NCI-H1694 (cell line): Measurements from ENCODE around the gene TOMM20.
"Not testable (repeated sequence)": the region's sequence is repeated elsewhere in the genome, so short reads cannot be mapped to it uniquely, and the experiment has no call there.

Experiments used
- DNase-seq: peaks from one replicate; lab custom pipeline; 2025; lab: John Stamatoyannopoulos, UW

Gene TOMM20

DNA sequence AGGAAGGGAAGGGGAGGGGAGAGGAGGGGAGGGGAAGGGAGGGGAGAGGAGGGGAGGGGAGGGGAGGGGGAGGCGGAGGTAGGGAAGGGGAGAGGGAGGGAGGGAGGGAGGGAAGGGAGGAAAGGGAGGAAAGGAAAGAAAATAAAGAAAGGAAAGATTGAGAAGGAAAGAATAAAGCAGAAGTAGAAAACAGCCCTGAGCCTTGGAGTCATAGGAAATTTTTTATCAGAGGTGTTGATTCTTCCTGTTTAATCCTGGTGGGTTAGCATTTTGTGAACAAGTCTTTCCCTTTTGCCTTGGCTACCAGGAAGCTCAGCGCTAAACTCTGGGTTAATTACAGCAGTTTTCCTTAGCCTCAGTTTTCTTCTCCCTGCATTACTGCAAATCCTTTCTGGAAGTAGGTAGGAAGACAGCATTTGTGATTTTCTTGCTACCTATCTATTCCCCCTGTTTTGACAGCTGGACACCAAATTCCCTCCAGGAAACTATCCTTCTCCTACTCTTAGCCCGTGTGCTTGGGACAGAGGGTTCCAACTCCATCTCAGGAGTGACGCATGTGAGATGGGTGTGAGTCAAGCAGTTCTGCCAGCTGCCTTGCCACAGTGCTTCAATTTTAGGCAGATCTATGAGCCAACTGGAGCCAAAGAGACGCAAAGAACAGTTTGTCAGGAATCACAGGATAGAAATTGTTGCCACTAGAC is 26.9 kb downstream of the TOMM20 start:
- no peak for DNase-seq

DNA sequence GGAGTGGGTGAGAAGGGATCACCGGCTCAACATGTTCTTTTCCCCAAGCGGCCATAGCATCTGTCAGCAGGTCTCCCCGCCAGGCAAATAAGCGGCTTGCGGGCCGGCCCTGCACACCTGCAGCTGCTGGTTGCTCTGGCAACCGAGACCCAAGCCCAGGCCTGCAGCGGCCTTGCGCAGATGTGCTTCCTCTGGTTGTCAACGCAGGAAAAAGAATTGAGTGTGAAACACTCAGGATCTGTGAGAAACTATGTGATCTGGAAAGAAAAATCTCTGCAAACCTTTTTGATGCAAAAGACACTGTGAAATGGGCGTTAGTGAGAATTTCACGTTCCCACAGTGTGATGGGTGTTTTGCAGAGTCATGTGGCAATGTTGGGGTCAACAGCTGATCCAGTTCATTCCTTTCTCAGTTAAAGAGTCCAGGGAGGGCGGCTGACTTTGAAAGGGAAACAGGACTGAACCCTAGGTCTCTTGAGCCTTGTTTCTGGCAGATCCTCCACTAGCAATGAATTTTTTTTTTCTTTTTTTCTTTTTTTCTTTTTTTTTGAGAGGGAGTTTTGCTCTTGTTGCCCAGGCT is 28.4 kb downstream of the TOMM20 start:
- no peak for DNase-seq

DNA sequence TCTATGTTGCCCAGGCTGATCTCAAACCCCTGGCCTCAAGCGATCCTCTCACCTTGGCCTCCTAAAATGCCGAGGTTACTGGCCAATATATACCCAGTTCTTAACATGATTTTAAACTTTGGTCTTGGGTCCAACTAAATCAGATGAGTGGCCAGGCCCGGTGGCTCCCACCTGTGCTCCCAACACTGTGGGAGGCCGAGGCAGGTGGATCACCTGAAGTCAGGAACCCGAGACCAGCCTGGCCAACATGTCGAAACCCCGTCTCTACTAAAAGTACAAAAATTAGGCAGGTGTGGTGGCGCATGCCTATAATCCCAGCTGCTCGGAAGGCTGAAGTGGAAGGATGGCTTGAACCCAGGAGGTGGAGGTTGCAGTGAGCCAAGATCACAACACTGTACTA is 29.6 kb downstream of the TOMM20 start:
- DNase-seq: no peak

DNA sequence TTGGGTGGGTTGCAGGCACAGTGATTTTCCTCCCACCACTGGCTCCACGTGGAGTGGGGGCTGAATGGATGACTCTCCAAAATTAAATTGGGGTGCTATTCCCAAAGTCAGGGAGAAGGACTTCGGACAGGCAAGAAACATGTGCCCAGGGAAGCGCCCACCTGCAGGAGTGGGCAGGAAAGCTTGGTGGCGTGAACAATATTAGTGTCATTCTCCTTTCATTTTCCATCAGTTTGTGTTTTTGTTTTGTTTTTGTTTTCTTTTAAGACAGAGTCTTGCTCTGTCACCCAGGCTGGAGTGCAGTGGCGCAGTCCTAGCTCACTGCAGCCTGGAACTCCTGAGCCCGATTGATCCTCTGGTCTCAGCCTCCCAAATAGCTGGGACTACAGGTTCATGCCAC is 30.1 kb downstream of the TOMM20 start:
- DNase-seq: no peak

DNA sequence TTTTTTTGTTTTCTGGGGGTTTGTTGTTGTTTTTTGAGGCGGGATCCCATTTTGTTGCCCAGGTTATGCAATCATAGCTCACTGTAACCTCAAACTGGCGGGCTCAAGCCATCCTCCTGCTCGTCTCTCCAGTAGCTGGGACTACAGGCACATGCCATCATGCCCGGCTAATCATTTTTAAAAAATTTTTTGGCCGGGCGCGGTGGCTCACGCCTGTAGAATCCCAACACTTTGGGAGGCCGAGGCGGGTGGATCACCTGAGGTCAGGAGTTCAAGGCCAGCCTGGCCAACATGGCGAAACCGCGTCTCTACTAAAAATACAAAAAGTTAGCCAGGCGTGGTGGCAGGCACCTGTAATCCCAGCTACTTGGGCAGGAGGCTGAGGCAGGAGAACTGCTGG is 31.1 kb downstream of the TOMM20 start:
- DNase-seq: not testable (repeated sequence)

DNA sequence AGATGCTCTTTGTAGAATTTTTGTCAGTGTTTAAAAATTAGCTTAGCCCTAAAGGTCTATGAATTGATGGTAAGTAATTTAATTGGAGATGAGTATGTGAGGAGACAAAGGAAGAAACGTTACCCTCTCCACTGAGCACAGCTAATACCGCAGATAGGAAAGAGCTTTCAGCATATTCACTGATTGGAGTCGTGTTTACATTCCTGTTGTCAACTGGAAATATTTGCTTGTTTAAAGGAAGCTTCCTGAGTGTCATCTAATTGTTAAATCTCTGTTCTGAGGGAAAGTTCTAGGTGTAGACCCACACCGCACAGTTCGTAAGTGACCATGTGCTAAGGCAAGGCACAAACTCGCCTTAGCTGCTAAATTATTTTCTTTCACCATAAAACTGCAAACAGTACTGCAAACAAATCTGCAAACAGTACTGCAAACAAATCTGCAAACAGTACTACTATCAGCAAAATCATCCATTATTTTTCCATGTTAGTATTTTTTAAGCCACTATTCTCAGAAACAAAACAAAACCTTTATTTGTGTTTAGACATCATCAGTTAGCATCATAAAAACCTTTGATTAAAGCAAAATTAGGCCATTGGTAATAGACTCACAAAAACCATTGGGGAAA is 32.6 kb downstream of the TOMM20 start:
- no peak for DNase-seq

DNA sequence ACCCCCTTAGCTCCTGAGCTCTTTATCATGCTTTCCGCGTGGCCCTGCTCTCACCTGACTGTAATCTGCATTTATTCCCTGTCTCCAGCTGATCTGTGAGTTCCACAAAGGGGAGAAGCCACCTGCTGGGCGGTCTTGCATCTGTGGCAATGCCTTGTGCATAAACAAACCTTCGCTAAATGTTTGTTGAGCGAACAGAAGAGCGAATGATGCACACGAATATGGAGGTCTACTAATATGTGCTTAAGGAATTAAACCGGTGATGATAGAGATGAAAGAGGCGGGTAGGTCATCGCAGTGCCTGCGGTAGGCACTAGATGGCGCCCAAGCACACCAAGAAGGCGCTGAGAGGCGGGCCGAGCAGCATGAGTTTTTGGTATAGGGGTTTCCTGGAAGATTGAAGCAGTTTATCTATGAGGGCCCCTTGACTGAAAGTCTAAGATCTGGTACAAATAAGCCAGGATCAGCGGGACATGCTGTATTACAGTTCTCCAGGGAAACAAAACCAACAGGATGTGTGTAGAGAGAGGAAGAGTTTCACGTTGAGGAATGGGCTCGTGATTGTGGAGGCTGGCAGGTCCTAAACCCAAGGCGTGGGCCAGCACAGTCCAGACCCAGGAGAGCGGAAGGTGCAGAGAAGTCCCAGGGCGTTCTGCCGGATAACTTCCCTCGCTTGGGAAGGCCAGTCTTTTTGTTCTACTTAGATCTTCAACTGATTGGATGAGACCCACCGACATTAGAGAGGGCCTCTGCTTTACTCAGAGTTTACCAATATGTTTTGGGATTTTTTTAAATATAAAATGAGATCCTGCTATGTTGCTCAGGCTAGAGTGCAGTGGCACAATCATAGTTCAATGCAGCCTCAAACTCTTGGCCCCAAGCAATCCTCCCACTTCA is 34.7 kb downstream of the TOMM20 start:
- peak; percentile 53 for DNase-seq

DNA sequence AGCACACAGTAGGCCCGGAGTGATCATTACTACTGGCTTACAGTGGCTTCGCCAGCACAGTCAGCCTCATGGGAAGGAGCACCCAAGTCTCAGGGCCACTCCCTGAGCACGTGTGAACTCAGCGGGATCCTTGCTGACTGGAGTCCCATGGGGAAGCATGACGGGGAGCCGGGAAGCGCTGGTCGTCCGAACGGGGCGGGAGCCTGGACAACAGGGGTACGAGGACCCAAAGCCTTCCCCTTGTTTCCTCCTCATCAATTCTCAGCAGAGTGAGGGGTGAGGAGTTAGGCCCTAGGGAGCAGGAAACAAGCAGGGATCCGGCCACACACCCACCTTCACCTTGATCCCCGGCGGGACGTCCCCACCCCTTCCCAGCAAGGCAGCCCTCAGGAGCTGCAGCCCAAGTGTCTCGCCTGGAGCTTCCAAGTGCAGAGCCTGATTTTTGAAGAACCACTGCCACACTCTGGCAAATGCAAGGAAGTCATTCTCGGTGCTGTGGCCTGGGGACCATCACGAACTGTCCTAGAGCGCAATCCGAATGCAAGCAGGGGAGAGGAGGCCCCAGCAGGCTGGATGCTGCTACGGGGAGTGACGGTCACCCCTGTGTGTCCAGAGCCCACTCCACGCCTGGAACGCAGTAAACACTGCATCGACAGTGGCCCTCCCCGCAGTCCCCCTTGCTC is 35.5 kb downstream of the TOMM20 start:
- no peak for DNase-seq

DNA sequence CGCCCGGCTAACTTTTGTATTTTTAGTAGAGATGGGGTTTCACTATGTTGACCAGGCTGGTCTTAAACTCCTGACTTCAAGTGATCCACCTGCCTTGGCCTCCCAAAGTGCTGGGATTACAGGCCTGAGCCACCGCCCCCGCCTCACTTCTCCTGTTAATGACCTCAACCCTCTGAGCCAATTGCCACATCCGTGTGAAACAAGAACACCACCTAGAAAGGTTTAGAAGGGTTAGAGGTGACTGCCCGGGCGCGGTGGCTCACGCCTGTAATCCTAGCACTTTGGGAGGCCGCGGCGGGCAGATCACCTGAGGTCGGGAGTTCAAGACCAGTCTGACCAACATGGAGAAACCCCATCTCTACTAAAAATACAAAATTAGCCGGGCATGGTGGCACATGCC is 36.2 kb downstream of the TOMM20 start:
- not testable (repeated sequence) for DNase-seq

DNA sequence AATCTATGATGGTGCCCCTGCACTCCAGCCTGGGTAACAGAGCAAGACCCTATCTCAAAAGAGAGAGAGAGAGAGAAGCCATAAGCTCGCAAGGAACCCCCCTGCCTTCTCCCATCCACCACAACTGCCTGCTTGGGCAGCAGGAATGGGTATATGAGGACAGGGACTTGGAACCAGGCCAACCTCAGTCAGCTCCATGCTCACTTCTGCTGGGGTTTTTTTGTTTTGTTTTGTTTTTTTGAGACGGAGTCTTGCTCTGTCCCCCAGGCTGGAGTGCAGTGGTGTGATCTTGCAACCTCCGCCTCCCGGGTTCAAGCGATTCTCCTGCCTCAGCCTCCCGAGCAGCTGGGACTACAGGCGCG is 36.6 kb downstream of the TOMM20 start:
- not testable (repeated sequence) for DNase-seq

DNA sequence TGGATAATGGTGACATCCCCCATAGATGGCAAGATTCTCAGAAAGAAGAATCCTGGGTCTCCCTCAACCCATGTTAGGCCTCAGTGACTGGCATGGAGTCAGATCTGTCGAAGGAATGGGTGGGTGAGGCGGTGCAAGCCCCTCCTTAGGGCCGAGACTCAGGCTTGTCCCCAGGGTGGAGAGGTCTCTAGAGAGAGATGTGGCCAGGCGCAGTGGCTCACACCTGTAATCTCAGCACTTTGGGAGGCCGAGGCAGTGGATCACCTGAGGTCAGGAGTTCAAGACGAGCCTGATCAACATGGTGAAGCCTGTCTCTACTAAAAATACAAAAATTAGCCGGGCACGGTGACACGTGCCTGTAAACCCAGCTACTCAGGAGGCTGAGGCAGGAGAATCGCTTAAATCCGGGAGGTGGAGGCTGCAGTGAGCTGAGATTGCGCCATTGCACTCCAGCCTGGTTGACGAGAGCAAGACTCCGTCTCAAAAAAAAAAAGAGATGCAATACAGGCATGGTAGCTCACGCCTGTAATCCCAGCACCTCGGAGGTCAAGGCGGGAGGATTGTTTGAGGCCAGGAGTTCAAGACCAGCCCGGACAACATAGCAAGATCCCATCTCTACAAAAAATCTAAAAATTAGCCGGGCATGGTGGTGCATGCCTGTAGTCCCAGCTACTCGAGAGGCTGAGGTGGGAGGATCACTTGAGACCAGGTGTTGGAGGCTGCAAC is 37.2 kb downstream of the TOMM20 start:
- DNase-seq: not testable (repeated sequence)

DNA sequence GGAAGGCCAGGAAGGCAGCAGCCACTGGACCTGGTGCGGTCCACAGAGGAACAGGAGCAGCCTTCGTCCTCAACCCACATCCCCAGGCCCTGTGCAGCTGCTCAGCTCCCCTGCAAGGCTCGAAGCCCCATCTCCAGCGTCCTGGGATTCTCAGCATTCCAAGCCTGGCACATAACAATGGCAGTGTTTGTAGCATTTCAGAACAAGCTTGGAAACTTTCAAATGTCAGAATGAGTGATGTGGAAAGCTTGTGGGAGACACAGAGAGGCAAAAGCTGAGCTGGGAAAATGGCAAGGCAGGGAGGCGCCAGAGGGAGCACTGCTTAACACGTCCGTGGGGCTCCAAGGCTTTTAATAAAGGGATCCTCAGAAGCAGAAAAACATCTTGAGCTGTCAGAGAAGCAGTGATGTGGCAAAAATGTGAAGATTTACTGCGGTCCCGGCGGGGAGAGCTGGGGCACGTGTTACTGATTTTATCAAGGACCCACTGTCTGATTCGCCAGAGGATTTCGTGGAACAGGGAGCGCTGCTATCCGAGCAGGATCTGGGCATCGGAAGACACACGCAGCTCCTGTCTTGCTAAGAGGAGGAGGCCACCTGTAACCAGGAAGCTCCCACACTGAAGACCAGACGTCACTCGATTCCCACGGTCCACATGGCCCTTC is 38.1 kb downstream of the TOMM20 start:
- no peak for DNase-seq

DNA sequence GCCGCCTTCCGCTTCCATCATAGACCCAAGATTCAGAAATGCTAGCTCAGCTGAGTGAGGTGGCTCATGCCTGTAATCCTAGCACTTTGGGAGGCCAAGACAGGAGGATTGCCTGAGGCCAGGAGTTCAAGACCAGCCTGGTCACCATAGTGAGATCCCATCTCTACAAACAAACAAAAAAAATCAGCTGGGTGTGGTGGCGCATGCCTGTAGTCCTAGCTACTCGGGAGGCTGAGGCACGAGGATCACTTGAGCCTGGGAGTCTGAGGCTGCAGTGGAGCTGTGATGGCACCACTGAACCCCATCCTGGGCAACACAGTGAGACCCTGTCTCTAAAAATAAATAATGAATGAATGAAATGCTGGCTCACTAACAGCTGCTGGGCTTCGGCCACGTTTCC is 39.7 kb downstream of the TOMM20 start:
- DNase-seq: no peak

DNA sequence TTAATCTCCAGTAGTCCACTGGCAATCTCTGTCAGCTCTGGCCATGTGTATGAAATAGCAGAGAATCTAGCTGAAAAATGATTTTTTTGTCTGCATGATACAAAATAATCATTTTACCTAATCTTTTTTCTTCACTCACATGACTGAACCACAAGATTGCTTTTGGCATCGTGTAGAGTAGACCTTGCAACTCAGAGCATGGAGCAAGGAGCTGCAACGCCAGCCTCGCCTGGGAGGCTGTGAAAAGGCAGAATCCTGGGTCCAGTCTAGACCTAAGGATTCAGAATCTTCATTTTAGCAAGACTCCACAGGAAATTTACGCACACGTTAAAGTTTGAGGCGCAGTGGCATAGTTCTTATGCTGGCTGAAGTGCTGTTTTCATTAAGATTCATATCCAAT is 40.2 kb downstream of the TOMM20 start:
- no peak for DNase-seq

DNA sequence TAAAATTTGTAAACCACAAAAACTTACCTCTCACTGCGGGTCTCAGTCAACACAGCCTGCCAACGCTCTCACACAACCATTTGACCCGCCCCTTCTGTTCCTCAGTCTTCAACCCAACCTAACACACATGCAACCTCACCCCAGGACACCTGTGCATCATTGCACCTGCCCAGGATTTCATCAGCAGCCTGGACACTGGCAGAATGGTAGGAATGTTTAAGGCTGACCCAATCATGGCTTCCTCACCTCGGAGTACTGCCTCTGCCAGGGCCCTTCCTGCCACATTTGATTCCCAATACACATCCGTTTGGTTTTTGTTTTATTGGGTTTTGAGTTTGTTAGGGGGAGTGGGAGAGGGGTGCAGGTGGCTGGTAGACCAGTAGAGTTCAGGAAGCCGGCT is 40.7 kb downstream of the TOMM20 start:
- no peak for DNase-seq

DNA sequence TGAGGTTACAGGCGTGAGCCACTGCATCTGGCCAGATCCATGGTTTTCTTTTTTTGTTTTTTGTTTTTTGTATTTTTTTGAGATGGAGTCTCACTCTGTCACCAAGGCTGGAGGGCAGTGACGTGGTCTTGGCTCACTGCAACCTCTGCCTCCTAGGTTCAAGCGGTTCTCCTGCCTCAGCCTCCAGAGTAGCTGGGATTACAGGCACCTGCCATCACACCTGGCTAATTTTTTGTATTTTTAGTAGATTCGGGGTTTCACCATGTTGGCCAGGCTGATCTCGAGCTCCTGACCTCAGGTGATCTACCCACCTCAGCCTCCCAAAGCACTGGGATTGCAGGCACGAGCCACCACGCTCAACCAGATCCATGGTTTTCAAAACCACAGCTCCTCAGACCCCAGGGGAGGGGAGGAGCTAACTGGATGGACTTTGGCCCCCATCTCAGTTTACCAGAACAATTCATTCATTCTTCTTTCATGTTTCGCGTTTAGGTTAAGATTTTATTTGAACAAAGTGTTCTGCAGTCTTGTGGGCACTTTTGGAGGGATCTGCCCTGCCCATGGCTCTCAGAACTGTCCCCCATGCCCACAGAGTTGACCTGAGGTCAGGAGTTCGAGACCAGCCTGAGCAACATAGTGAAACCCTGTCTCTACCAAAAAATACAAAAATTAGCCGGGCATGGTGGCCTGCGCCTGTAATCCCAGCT is 43.1 kb downstream of the TOMM20 start:
- DNase-seq: not testable (repeated sequence)

DNA sequence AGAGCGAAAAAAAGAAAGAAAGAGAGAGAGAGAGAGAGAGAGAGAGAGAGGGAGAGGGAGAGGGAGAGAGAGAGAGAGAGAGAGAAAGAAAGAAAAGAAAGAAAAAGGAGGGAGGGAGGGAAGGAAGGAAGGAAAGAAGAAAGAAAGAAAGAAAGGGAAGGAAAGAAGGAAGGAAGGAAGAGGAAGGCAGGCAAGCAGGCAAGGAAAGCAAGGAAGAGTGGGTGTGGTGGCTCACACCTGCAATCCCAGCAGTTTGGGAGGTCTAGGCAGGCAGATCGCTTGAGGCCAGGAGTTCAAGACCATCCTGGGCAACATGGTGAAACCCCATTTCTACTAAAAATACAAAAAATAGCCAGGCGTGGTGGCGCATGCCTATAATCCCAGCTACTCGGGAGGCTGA is 47.8 kb downstream of the TOMM20 start:
- not testable (repeated sequence) for DNase-seq

DNA sequence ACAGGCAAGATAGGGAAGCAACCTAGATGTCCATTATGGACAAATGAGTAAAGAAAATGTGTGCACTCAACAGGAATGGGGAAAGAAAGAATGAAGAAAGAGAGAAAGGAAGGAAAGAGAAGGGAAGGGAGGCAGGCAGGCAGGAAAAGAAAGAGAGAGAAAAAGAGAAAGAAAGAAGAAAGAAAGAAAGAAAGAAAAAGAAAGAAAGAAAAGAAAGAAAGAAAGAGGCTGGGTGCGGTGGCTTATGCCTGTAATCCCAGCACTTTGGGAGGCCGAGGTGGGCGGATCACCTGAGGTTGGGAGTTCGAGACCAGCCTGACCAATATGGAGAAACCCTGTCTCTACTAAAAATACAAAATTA is 48.4 kb downstream of the TOMM20 start:
- DNase-seq: not testable (repeated sequence)

DNA sequence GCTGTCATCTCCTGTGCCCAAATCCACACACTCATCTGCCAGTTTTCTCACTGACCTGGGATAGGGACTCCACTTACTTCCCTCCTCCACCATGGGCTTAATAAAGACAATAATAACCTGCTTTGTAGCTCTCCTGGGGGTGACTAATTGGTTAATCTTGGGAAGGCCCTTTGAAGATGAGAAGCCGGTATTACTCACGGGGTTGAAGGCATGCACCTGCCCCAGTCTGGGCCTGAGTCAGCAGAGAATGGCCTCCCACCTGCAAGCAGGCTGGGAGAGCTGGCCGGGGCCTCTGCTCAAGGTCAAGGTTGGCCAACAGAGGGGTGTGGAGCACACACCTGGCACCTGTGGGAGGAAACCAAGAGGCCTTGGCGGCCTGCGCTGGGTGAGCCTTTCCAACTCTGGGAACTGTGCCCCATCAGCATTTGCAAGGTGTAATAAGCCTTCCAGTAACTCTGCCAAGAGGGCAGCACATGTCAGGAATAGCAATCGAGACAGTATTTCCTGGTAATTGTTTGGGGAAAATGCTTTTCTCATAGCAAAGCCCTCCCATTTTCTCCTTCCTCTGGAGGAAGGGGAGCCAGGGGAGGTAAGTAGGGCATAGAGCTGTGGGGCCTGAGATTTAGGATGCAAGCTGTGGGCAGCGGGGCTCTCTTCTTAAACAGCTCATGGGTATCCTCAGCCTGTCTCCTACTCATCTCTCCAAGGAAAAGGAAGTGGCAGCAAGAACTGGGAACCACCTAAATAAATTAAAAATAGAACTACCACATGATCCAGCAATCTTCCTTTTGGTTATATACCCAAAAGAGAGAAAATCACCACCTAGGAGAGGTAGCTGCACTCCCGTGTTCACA is 49.0 kb downstream of the TOMM20 start:
- no peak for DNase-seq
